ENCODE data around the gene TES. TPM values are rescaled to one million over a fixed set of nuclear protein-coding genes. Genes with fewer than 3 reads are reported as not detected.
"Not testable (repeated sequence)": the region's sequence is repeated elsewhere in the genome, so short reads cannot be mapped to it uniquely, and the experiment has no call there.

TES gene
- total RNA-seq, 1 donor from 2014 or later, result 15.0 TPM

DNA sequence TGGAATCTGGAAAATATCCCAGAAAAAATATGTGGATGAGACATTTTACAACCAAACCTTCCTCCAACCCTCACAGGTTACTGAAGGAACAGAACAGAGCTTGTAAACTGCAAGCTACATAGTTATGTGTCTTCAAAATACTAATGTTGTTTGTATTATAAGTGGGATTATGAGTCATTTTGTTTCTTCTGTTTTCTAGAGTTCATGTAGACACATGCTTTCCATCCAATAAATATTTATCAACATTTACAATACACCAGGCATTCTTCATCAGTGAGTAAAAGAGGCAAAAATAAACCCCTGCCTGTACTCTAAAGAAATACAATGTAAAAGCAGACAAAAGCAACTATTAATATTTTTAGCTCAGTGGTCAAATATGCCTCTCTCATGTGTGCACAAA, 38.0 kb upstream of the TES start:
- no peak overlapping the region for H3K4me3 Mint-ChIP-seq
- DNase-seq (ENCODE audit: low read depth, low spot score), result no peak
- H3K9me3 Mint-ChIP-seq, result peaks cover 11% of the 10 kb centered on the region
- no peak overlapping the region for H3K27ac Mint-ChIP-seq (ENCODE audit: unreplicated experiment)
- peaks cover 9% of the 10 kb centered on the region for H3K4me1 Mint-ChIP-seq
- peaks cover 8% of the 10 kb centered on the region for H3K36me3 Mint-ChIP-seq (ENCODE audit: low read depth)
- peaks cover 43% of the 10 kb centered on the region for H3K27me3 Mint-ChIP-seq (ENCODE audit: low read depth)
- TF ChIP-seq, protein P1, sequence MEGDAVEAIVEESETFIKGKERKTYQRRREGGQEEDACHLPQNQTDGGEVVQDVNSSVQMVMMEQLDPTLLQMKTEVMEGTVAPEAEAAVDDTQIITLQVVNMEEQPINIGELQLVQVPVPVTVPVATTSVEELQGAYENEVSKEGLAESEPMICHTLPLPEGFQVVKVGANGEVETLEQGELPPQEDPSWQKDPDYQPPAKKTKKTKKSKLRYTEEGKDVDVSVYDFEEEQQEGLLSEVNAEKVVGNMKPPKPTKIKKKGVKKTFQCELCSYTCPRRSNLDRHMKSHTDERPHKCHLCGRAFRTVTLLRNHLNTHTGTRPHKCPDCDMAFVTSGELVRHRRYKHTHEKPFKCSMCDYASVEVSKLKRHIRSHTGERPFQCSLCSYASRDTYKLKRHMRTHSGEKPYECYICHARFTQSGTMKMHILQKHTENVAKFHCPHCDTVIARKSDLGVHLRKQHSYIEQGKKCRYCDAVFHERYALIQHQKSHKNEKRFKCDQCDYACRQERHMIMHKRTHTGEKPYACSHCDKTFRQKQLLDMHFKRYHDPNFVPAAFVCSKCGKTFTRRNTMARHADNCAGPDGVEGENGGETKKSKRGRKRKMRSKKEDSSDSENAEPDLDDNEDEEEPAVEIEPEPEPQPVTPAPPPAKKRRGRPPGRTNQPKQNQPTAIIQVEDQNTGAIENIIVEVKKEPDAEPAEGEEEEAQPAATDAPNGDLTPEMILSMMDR (conservative IDR thresholded peaks at IDR 0.05), result no peak

DNA sequence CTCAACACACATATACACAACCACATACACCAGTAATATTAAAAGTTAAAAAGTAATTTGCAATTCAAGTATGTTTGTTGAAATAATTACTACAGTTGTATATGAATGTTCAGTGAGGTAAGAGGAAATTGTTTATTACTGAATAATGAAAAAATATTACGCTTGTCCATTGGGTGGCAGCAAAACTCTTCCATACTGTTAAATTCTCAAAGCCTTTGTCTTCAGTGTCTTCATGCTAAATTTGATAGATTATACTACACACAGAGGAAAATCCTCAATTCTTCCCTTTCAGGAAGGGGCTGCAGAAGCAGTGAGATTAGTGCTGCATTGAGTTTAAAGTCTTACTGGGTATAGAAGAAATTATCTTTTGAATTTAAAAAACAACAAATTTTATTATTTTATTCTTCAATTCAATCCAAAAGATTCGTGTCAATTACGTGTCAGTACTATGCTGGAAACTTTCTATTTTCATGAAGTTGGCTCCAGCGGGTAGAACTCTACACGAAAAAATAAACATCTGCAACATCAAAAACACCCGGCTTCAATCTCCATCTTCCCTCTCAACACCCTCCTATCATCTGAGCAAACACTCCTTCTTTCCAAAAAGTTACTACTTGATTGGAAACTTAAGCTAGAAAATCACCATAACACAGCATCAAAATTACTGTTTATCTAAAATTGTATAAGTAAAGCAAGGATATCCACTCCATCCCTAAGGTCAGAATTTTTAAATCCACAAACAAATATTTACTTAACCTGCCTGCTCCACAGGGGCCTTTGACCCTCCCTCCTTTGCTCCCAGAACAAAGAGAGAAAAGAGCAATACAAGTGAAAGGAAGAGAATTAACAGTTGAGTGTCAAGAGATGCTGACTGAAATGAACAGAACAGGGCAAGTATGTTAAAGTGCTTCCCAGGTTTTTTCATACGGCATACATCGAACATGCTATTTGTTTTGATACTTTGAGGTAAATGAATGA, 37.0 kb upstream of the TES start:
- H3K27me3 Mint-ChIP-seq (ENCODE audit: low read depth), result peaks cover 43% of the 10 kb centered on the region
- DNase-seq (ENCODE audit: low read depth, low spot score), result peak; percentile 30
- peaks cover 8% of the 10 kb centered on the region for H3K36me3 Mint-ChIP-seq (ENCODE audit: low read depth)
- no peak overlapping the region for H3K27ac Mint-ChIP-seq (ENCODE audit: unreplicated experiment)
- H3K9me3 Mint-ChIP-seq, result peaks cover 11% of the 10 kb centered on the region
- TF ChIP-seq, protein P1 (conservative IDR thresholded peaks at IDR 0.05), result peak; percentile 83
- peaks cover 9% of the 10 kb centered on the region for H3K4me1 Mint-ChIP-seq
- H3K4me3 Mint-ChIP-seq, result no peak overlapping the region

DNA sequence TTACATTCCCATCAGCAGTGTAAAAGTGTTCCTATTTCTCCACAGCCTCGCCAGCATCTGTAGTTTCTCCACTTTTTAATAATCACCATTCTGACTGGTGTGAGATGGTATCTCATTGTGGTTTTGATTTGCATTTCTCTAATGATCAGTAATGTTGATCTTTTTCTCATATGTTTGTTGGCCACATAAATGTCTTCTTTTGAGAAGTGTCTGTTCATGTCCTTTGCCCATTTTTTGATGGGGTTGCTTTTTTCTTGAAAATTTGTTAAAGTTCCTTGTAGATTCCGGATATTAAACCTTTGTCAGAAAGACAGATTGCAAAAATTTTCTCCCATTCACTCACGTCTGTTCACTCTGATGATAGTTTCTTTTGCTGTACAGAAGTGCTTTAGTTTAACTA, 35.2 kb upstream of the TES start:
- H3K4me1 Mint-ChIP-seq; H3K36me3 Mint-ChIP-seq (ENCODE audit: low read depth); H3K4me3 Mint-ChIP-seq; DNase-seq (ENCODE audit: low read depth, low spot score); H3K27ac Mint-ChIP-seq (ENCODE audit: unreplicated experiment): not testable (repeated sequence)
- Mint-ChIP-seq H3K27me3 (ENCODE audit: low read depth) (peaks cover 34% of the 10 kb centered on the region), H3K9me3 (peaks cover 11% of the 10 kb centered on the region)

DNA sequence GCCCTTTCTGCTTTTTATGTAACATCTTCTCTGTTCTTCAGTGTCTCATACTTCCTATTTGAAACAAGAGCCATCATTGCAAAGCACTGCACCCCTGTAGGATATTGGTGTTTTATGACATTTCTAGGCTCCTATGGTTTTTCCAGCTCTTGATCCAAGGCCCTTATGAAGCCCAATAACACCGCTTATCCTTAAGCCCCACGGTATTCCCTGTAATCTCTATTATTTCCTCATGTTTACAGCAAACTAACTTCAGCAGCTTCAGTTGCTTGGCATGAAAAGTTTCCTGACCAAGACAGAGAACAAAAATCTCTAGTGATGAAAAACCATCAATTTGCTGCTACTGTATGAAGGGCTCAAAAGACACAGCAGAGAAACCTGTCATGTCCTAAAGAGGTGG, 34.1 kb upstream of the TES start:
- TF ChIP-seq, protein P1 (conservative IDR thresholded peaks at IDR 0.05), result no peak
- peaks cover 9% of the 10 kb centered on the region for H3K4me1 Mint-ChIP-seq
- peaks cover 23% of the 10 kb centered on the region for H3K27me3 Mint-ChIP-seq (ENCODE audit: low read depth)
- H3K27ac Mint-ChIP-seq (ENCODE audit: unreplicated experiment), result no peak overlapping the region
- DNase-seq (ENCODE audit: low read depth, low spot score), result no peak
- H3K4me3 Mint-ChIP-seq, result no peak overlapping the region
- peaks cover 13% of the 10 kb centered on the region for H3K9me3 Mint-ChIP-seq
- peaks cover 8% of the 10 kb centered on the region for H3K36me3 Mint-ChIP-seq (ENCODE audit: low read depth)

DNA sequence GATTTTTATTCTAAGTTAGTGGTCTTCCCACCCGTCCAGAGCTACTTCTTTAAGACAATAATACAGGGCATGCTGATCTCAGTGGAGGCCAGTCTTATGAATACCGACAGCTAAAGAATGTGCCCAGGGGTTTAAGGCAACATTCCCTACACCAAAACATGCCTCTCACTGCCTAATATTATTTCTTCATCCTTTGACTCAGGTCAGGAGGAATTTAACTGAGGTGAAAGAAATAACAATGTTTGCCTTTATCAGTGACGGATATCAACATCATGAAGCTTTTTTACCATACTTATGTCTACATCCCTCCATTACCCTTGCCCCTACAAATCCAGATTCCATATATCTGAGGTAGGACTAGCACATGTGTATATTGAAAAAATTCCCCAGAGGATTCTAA, 33.3 kb upstream of the TES start:
- Mint-ChIP-seq H3K27ac (ENCODE audit: unreplicated experiment) (no peak overlapping the region), H3K4me3 (no peak overlapping the region), H3K9me3 (peaks cover 13% of the 10 kb centered on the region), H3K27me3 (ENCODE audit: low read depth) (peaks cover 15% of the 10 kb centered on the region), H3K36me3 (ENCODE audit: low read depth) (peaks cover 8% of the 10 kb centered on the region), H3K4me1 (peaks cover 9% of the 10 kb centered on the region)
- TF ChIP-seq, protein P1 (conservative IDR thresholded peaks at IDR 0.05), result no peak
- DNase-seq (ENCODE audit: low read depth, low spot score), result no peak

DNA sequence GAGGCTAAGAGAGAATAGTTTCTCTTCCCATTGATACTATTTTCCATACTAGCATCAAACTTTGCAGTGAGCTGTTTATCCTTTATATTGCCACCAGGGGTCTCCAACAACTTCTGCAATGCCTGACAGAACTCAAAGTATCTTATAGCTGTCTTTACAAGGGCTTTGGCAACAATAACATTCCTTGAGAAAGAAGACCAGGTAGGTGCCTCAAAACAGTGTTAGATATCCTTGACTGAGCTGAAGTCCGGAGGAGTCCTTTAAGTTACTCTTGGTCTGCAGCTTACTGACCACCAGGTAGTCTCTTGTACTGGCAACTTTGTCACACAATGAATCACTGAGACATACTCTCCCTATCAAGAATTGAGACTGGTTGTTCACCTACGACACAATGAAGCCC, 30.0 kb upstream of the TES start:
- peaks cover 12% of the 10 kb centered on the region for H3K9me3 Mint-ChIP-seq
- H3K27me3 Mint-ChIP-seq (ENCODE audit: low read depth), result no peaks in the 10 kb centered on the region
- no peak overlapping the region for H3K4me3 Mint-ChIP-seq
- DNase-seq (ENCODE audit: low read depth, low spot score), result no peak
- no peak overlapping the region for H3K27ac Mint-ChIP-seq (ENCODE audit: unreplicated experiment)
- no peaks in the 10 kb centered on the region for H3K4me1 Mint-ChIP-seq
- TF ChIP-seq, protein P1 (conservative IDR thresholded peaks at IDR 0.05), result peak; percentile 82
- peaks cover 1% of the 10 kb centered on the region for H3K36me3 Mint-ChIP-seq (ENCODE audit: low read depth)
